Stomach (tissue), 9 donors: ENCODE results near the gene OR13H1. TPM values are rescaled to one million over a fixed set of nuclear protein-coding genes. Genes with fewer than 3 reads are reported as not detected.
"Not testable (repeated sequence)": the region's sequence is repeated elsewhere in the genome, so short reads cannot be mapped to it uniquely, and the experiment has no call there.

ENCODE experiments used
- DNase-seq, 2 donors: peaks; one replicate each; pipeline versions ENCODE4 v3.0.0 to v3.0.0-alpha.2; 2013 to 2019
- H3K27ac ChIP-seq, 5 donors: fragments of 200-600 bp in 4 of 5; sonication (generic) in 4 of 5; one replicate each; pipeline ENCODE4 v1.5.1; 2013 to 2019; ENCODE audit warnings: mild to moderate bottlenecking in 1 of 5, moderate library complexity in 1 of 5
- H3K27me3 ChIP-seq, 3 donors: fragments of 200-600 bp; sonication (generic); one replicate each; pipeline ENCODE4 v1.5.1; 2017 to 2019; ENCODE audit warnings: mixed run types in 1 of 3
- H3K36me3 ChIP-seq, 4 donors: fragments of 200-600 bp; sonication (generic); 1 replicate in 3 of 4; 2 replicates in 1 of 4; pipeline ENCODE4 v1.5.1; 2016 to 2019
- H3K4me1 ChIP-seq, 4 donors: fragments of 200-600 bp; sonication (generic); one replicate each; pipeline ENCODE4 v1.5.1; 2016 to 2019
- H3K4me3 ChIP-seq, 4 donors: fragments of 200-600 bp; sonication (generic) in 3 of 4; one replicate each; pipeline ENCODE4 v1.5.1; 2016 to 2019; ENCODE audit warnings: mild to moderate bottlenecking in 1 of 4
- H3K9me3 ChIP-seq, 4 donors: fragments of 200-600 bp; sonication (generic); one replicate each; pipeline ENCODE4 v1.5.1; 2016 to 2019
- EP300 ChIP-seq: sonication (generic); formaldehyde crosslinking; IDR thresholded peaks from one replicate; pipeline ENCODE4 v1.6.1; 2017; ENCODE audit warnings: antibody characterized with exemption
- POLR2A ChIP-seq, 4 donors: fragments of 450-650 bp; IDR thresholded peaks; one replicate each; pipeline ENCODE4 v1.6.1; 2016; ENCODE audit warnings: antibody characterized with exemption in 4 of 4, control low read depth in 2 of 4, mild to moderate bottlenecking in 1 of 4, moderate library complexity in 1 of 4
- POLR2AphosphoS5 ChIP-seq, 3 donors: sonication (generic); formaldehyde crosslinking; IDR thresholded peaks; one replicate each; pipeline ENCODE4 v1.6.1; 2016; ENCODE audit warnings: antibody characterized with exemption in 3 of 3
- WGBS, 5 donors: extraction: QIAGEN DNeasy Blood & Tissue Kit in 3 of 5; methylation state at CpG; one replicate each; pipeline versions ENCODE4 v1.1.5 to v1.1.7; 2013 to 2018; 5-methylcytosine and 5-hydroxymethylcytosine counted together
- intact Hi-C: fragments of 100-400 bp; cut with DNase I; formaldehyde crosslinking; loops from one replicate; pipeline ENCODE4 v1.15.1; 2023; ENCODE audit warnings: low total_unique reads
- polyA plus RNA-seq, 3 donors: library from polyadenylated mRNA; stranded (reverse); fragments of 200-250 nt; gene quantifications; one replicate each; pipeline ENCODE4 v1.2.3, GENCODE V29; 2013
- total RNA-seq, 5 donors: library from RNA; depleted of rRNA; stranded (reverse); fragments of >200 nt; gene quantifications; one replicate each; pipeline versions ENCODE4 v1.1.0 to v1.2.3, GENCODE V29; 2014 to 2016
- TF ChIP-seq, protein P1 (sequence below), 7 experiments: fragments of 450-650 bp in 4 of 7; fragments of 200-600 bp in 3 of 7; sonication (generic) in 3 of 7; IDR thresholded peaks; one replicate each; pipeline ENCODE4 v1.5.1; 2016 to 2019; ENCODE audit warnings: antibody characterized with exemption in 7 of 7, control low read depth in 2 of 7, mild to moderate bottlenecking in 1 of 7
- donor health status: healthy with polysubstance abuse.
- donor health status: Bipolar disorder and iron deficiency.
- donor health status: healthy.

Gene OR13H1
- total and polyA plus RNA-seq, 8 donors: not detected

DNA sequence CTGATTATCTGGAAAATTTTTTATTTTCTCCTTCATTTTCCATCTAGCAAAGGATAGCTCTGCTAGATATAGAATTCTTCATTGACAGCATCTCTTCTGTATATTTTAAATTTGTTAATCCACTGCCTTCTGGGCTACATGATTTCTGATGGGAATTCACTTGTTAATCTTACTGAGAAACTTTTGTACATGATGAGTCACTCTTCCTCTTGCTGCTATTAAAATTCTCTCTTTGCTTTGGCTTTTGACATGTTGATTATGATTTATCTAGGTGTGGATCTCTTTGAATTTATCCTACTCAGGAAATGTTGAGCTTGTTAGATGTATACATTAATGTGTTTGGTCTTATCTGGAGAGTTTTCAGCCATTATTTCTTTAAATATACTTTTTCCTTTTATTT is 27.5 kb downstream of the OR13H1 start:
- intact Hi-C loops: no loop called here
- Histone ChIP-seq H3K36me3 (no peaks in the 10 kb centered on the region), H3K9me3 (peaks cover 0 to 3% (median 0%) of the 10 kb centered on the region in 4 donors), H3K4me3 (no peak overlapping the region), H3K27ac (no peak overlapping the region), H3K27me3 (no peaks in the 10 kb centered on the region), H3K4me1 (no peaks in the 10 kb centered on the region)
- DNase-seq: no peak
- TF ChIP-seq, protein P1, sequence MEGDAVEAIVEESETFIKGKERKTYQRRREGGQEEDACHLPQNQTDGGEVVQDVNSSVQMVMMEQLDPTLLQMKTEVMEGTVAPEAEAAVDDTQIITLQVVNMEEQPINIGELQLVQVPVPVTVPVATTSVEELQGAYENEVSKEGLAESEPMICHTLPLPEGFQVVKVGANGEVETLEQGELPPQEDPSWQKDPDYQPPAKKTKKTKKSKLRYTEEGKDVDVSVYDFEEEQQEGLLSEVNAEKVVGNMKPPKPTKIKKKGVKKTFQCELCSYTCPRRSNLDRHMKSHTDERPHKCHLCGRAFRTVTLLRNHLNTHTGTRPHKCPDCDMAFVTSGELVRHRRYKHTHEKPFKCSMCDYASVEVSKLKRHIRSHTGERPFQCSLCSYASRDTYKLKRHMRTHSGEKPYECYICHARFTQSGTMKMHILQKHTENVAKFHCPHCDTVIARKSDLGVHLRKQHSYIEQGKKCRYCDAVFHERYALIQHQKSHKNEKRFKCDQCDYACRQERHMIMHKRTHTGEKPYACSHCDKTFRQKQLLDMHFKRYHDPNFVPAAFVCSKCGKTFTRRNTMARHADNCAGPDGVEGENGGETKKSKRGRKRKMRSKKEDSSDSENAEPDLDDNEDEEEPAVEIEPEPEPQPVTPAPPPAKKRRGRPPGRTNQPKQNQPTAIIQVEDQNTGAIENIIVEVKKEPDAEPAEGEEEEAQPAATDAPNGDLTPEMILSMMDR (IDR thresholded peaks at IDR 0.05): no peak
- TF ChIP-seq EP300 (no peak), POLR2AphosphoS5 (IDR thresholded peaks at IDR 0.05) (no peak), POLR2A (IDR thresholded peaks at IDR 0.05) (no peak)

DNA sequence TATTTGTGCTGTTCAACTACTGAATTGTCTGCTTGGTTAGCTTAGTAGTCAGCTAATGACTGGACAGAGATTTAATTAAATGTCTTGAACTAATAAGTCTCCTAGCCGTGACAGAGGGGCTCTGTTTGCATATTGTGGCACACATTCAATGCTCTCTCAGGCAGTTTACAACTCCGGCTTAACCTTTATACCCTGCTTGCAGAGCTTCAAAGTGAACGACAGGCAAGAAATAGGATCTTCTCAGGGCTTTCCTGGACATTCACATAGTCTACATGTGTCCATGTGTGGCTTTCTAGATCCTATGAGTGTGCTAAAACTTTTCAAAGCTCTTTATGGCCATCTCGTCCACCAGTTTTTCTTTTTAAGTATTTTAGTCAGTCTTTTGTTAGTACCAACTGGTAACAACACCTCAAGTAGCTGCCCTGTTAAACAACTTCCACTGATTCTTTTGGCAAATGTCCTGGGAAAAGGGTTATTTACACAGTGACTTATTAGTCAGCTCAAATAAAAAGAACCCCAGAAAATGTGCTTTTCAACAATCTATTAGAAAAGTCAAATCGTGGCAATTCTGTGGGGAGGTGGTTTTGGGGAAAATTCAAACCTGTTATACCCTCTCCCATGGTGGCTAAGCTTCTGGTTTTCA is 28.6 kb downstream of the OR13H1 start:
- Histone ChIP-seq H3K27me3 (no peaks in the 10 kb centered on the region), H3K9me3 (peaks cover 0 to 3% (median 0%) of the 10 kb centered on the region in 4 donors), H3K36me3 (no peaks in the 10 kb centered on the region), H3K27ac (no peak overlapping the region), H3K4me3 (no peak overlapping the region), H3K4me1 (no peaks in the 10 kb centered on the region)
- WGBS, 5 donors: 22 to 46% (median 29%) methylated on average over 5 of the region's 5 CpGs
- DNase-seq: no peak
- TF ChIP-seq POLR2A (IDR thresholded peaks at IDR 0.05) (no peak), EP300 (no peak), POLR2AphosphoS5 (IDR thresholded peaks at IDR 0.05) (no peak)
- TF ChIP-seq, protein P1 (IDR thresholded peaks at IDR 0.05): no peak
- intact Hi-C loops: no loop called here

DNA sequence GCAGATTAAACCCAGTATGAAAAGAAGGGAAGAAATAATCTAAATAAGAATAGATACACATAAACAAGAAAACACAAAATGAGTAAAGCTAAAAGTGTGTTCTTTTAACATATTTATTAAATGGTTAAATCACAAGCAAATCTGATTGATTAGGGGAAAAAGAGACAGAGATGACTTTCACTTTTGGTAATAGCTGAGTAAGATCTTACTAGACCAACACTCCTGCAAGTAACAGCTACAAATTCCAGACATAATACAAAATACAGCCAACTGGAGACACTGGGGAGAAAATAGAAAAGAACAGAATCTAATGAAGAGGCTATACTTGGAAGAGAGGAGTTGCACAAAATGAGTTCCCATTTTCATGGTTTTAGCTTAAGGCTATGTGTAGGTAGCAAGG is 33.5 kb downstream of the OR13H1 start:
- H3K36me3 ChIP-seq: no peaks in the 10 kb centered on the region
- no peaks in the 10 kb centered on the region for H3K4me1 ChIP-seq
- H3K27me3 ChIP-seq: peaks cover 0 to 2% (median 0%) of the 10 kb centered on the region in 3 donors
- H3K27ac ChIP-seq: no peak overlapping the region
- no peak for TF ChIP-seq EP300
- TF ChIP-seq POLR2A (IDR thresholded peaks at IDR 0.05): no peak
- no peak for TF ChIP-seq POLR2AphosphoS5 (IDR thresholded peaks at IDR 0.05)
- TF ChIP-seq, protein P1 (IDR thresholded peaks at IDR 0.05): no peak
- DNase-seq: no peak
- intact Hi-C loops: no loop called here
- no peaks in the 10 kb centered on the region for H3K9me3 ChIP-seq
- no peak overlapping the region for H3K4me3 ChIP-seq

DNA sequence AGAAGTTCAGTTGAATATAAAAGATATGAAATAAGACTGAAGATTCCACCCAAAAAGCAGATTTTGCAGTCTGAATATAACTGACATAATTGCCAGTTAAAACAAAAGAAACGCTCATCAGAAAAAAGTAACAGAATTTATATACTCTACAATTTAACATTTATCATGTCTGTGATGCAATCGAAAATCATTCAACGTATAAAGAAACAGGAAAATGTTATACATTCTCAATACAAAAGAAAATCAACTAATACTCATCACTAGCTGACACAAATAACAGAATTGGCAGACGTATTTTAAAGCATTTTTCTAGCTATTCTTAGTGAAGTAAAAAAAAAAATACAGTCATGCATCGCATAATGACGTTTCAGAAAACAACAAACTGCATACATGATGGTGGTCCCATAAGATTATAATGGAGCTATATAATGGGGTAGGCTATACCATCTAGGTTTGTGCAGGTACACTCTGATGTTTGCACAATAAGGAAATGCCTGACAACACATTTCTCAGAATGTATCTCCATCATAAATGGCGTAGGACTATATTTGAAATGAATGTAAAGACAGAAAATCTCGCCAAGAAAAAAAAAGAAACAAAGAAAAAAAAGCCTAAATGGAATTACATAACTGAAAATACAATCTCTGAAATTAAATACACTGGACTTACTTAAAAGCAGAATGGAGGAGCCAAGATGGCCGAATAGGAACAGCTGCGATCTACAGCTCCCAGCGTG is 34.3 kb downstream of the OR13H1 start:
- H3K36me3 ChIP-seq: no peaks in the 10 kb centered on the region
- TF ChIP-seq POLR2AphosphoS5 (IDR thresholded peaks at IDR 0.05): no peak
- TF ChIP-seq EP300: no peak
- TF ChIP-seq, protein P1 (IDR thresholded peaks at IDR 0.05): no peak
- no peak for TF ChIP-seq POLR2A (IDR thresholded peaks at IDR 0.05)
- no peaks in the 10 kb centered on the region for H3K4me1 ChIP-seq
- H3K27ac ChIP-seq: no peak overlapping the region
- no peak for DNase-seq
- intact Hi-C loops: no loop called here
- 75 to 92% (median 85%) methylated on average over 11 of the region's 11 CpGs for WGBS, 5 donors
- no peaks in the 10 kb centered on the region for H3K9me3 ChIP-seq
- peaks cover 0 to 2% (median 0%) of the 10 kb centered on the region in 3 donors for H3K27me3 ChIP-seq
- no peak overlapping the region for H3K4me3 ChIP-seq

DNA sequence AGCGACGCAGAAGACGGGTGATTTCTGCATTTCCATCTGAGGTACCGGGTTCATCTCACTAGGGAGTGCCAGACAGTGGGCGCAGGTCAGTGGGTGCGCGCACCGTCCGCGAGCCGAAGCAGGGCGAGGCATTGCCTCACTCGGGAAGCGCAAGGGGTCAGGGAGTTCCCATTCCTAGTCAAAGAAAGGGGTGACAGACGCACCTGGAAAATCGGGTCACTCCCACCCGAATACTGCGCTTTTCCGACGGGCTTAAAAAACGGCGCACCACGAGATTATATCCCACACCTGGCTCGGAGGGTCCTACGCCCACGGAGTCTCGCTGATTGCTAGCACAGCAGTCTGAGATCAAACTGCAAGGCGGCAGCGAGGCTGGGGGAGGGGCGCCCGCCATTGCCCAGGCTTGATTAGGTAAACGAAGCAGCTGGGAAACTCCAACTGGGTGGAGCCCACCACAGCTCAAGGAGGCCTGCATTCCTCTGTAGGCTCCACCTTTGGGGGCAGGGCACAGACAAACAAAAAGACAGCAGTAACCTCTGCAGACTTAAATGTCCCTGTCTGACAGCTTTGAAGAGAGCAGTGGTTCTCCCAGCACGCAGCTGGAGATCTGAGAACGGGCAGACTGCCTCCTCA is 35.0 kb downstream of the OR13H1 start:
- intact Hi-C loops, H3K27me3 ChIP-seq: not testable (repeated sequence)
- WGBS, 5 donors: 70 to 97% (median 88%) methylated on average over 14 to 20 of the region's 34 CpGs

More for the DNA sequence above, 35.0 kb downstream of the OR13H1 start:
- H3K4me1 ChIP-seq, H3K27ac ChIP-seq, H3K4me3 ChIP-seq, H3K9me3 ChIP-seq, DNase-seq, H3K36me3 ChIP-seq: not testable (repeated sequence)
